SK-N-SH (cell line): Measurements from ENCODE around the gene AIF1L. TPM values are rescaled to one million over a fixed set of nuclear protein-coding genes. Genes with fewer than 3 reads are reported as not detected.

Source experiments
- CTCF ChIA-PET: fragments of 300-600, 350-600 bp; formaldehyde crosslinking; extraction: SDS; loops from one replicate; lab custom pipeline; 2021; lab: Yijun Ruan, JAX
- POLR2A ChIA-PET: fragments of 350-600 bp; sonication (Branson Sonifier 250); formaldehyde crosslinking; extraction: SDS; loops from one replicate; lab custom pipeline; 2020; ENCODE audit warnings: antibody characterized with exemption, inconsistent platforms; lab: Yijun Ruan, JAX
- DNase-seq: peaks from one replicate; pipeline ENCODE4 v3.0.0; 2012
- H2AFZ ChIP-seq: fragments of 200-600 bp; sonication (generic); 2 replicates; pipeline ENCODE4 v1.8.1; 2016; ENCODE audit warnings: antibody characterized with exemption, mild to moderate bottlenecking, low read depth
- H3F3A ChIP-seq: fragments of 200-600 bp; sonication (generic); replicated peaks from 2 replicates; pipeline ENCODE3; 2016; ENCODE audit warnings: antibody characterized with exemption, mild to moderate bottlenecking; ENCODE audit not compliant: insufficient read depth
- H3K27ac ChIP-seq, 2 experiments: fragments of 200-500 bp in 1 of 2; fragments of 200-600 bp in 1 of 2; sonication (Bioruptor generic) in 1 of 2; sonication (generic), shearing (Covaris generic) in 1 of 2; 2 replicates each; pipeline versions ENCODE4 v1.5.1 to v1.6.1; 2014 to 2016; ENCODE audit warnings: low read depth in 2 of 2, inconsistent platforms in 1 of 2, low read length in 1 of 2, mild to moderate bottlenecking in 1 of 2, mixed read lengths in 1 of 2
- H3K27me3 ChIP-seq: fragments of 200-600 bp; sonication (generic), shearing (Covaris generic); 2 replicates; pipeline ENCODE4 v1.6.1; 2016; ENCODE audit warnings: mixed run types; ENCODE audit not compliant: insufficient read depth
- H3K36me3 ChIP-seq, 2 experiments: fragments of 200-500 bp in 1 of 2; fragments of 200-600 bp in 1 of 2; sonication (Bioruptor generic) in 1 of 2; sonication (generic) in 1 of 2; replicated peaks in 1 of 2; 2 replicates each; pipeline versions ENCODE3 to v1.5.1; 2014 to 2016; ENCODE audit warnings: low read length in 1 of 2, mild to moderate bottlenecking in 1 of 2; ENCODE audit not compliant: insufficient read depth in 2 of 2, control insufficient read depth in 1 of 2
- H3K4me1 ChIP-seq, 2 experiments: fragments of 200-500 bp in 1 of 2; fragments of 200-600 bp in 1 of 2; sonication (Bioruptor generic) in 1 of 2; sonication (generic), shearing (Covaris generic) in 1 of 2; 2 replicates each; pipeline versions ENCODE4 v1.5.1 to v1.6.1; 2014 to 2016; ENCODE audit warnings: low read depth in 1 of 2, low read length in 1 of 2, mixed run types in 1 of 2; ENCODE audit not compliant: insufficient read depth in 2 of 2, control insufficient read depth in 1 of 2
- H3K4me2 ChIP-seq: fragments of 200-600 bp; sonication (generic), shearing (Covaris generic); 2 replicates; pipeline ENCODE4 v1.6.1; 2017; ENCODE audit warnings: mixed run types
- H3K4me3 ChIP-seq, 2 experiments: fragments of 200-500 bp in 1 of 2; fragments of 200-600 bp in 1 of 2; sonication (Bioruptor generic) in 1 of 2; sonication (generic), shearing (Covaris generic) in 1 of 2; 2 replicates each; pipeline versions ENCODE4 v1.5.1 to v1.8.1; 2014 to 2016; ENCODE audit warnings: low read depth in 2 of 2, inconsistent platforms in 1 of 2, low read length in 1 of 2, mild to moderate bottlenecking in 1 of 2, mixed read lengths in 1 of 2, moderate library complexity in 1 of 2
- H3K79me2 ChIP-seq: fragments of 200-600 bp; sonication (generic); 2 replicates; pipeline ENCODE4 v1.8.1; 2017; ENCODE audit warnings: mild to moderate bottlenecking; ENCODE audit not compliant: insufficient read depth
- H3K9ac ChIP-seq: fragments of 200-600 bp; sonication (generic); 2 replicates; pipeline ENCODE4 v1.6.1; 2017; ENCODE audit warnings: mixed run types
- H3K9me2 ChIP-seq: fragments of 200-600 bp; sonication (generic); 2 replicates; pipeline ENCODE4 v1.6.1; 2017; ENCODE audit warnings: mixed run types
- H3K9me3 ChIP-seq: fragments of 200-600 bp; sonication (generic); 2 replicates; pipeline ENCODE4 v1.6.1; 2017; ENCODE audit warnings: mixed run types, mild to moderate bottlenecking, moderate library complexity
- H4K20me1 ChIP-seq: fragments of 200-600 bp; sonication (generic); 2 replicates; pipeline ENCODE4 v1.6.1; 2017; ENCODE audit warnings: mild to moderate bottlenecking, mixed run types; ENCODE audit not compliant: insufficient read depth
- ELF1 ChIP-seq: IDR thresholded peaks from 2 replicates; pipeline ENCODE4 v1.4.0; 2012
- FOSL2 ChIP-seq: IDR thresholded peaks from 2 replicates; pipeline ENCODE4 v1.4.0; 2012; ENCODE audit warnings: low read depth, mild to moderate bottlenecking, moderate library complexity, borderline replicate concordance
- FOXJ3 ChIP-seq: sonication (generic); formaldehyde crosslinking; IDR thresholded peaks from 2 replicates; pipeline ENCODE4 v1.5.1; 2020; ENCODE audit warnings: mild to moderate bottlenecking, missing genetic modification reagents
- POLR2AphosphoS5 ChIP-seq: IDR thresholded peaks from 2 replicates; pipeline ENCODE4 v1.6.1; 2012; ENCODE audit warnings: low read depth, low read length
- RAD21 ChIP-seq: IDR thresholded peaks from 2 replicates; pipeline ENCODE4 v1.6.1; 2012; ENCODE audit warnings: mild to moderate bottlenecking, low read length
- REST ChIP-seq: IDR thresholded peaks from 2 replicates; pipeline ENCODE4 v1.6.1; 2012; ENCODE audit warnings: mild to moderate bottlenecking, low read depth, low read length, moderate library complexity
- RFX5 ChIP-seq: IDR thresholded peaks from 2 replicates; pipeline ENCODE4 v1.6.1; 2012; ENCODE audit warnings: mild to moderate bottlenecking, improper control_type of control experiment, low read length
- SMC3 ChIP-seq: IDR thresholded peaks from 2 replicates; pipeline ENCODE4 v1.6.1; 2012; ENCODE audit warnings: low read depth, low read length, improper control_type of control experiment
- TCF12 ChIP-seq: IDR thresholded peaks from 2 replicates; pipeline ENCODE4 v1.4.0; 2012
- WGBS: methylation state at CpG from one replicate; pipeline ENCODE4 v1.1.6; 2017; ENCODE audit warnings: low lambda C conversion rate; 5-methylcytosine and 5-hydroxymethylcytosine counted together
- polyA plus RNA-seq, 3 experiments: library from polyadenylated mRNA; depleted of rRNA; stranded (reverse); fragments of >200 nt; gene quantifications; 2 replicates each; pipeline ENCODE4 v1.2.3, GENCODE V29; 2012

Gene AIF1L
- polyA plus RNA-seq, 1 of the 3 experiments (the other 2 are of a cell fraction) = 0.26 TPM

- Histone ChIP-seq H3K79me2 (no peaks in the 10 kb centered on the region), H3F3A (peaks cover 7% of the 10 kb centered on the region), H3K4me2 (no peak overlapping the region), H4K20me1 (no peaks in the 10 kb centered on the region), H3K9me3 (no peaks in the 10 kb centered on the region), H3K9me2 (no peaks in the 10 kb centered on the region), H2AFZ (no peak overlapping the region), H3K9ac (no peak overlapping the region), H3K4me3 (no peak overlapping the region), H3K27ac (no peak overlapping the region), H3K4me1 (no peaks in the 10 kb centered on the region), H3K36me3 (peaks cover 69 to 84% of the 10 kb centered on the region in 2 experiments), H3K27me3 (no peaks in the 10 kb centered on the region)
- 100% methylated on average over 4 of the region's 4 CpGs for WGBS
- no peak for DNase-seq
- CTCF ChIA-PET = interaction anchor here (1.3 to 1.4 kb wide), 2 partner anchors 89 to 190 kb away, joined by 3 to 4 read pairs; no protein-coding TSS in a partner anchor
- TF ChIP-seq REST (no peak), FOXJ3 (CRISPR knock-in tag) (no peak), SMC3 (no peak), POLR2AphosphoS5 (no peak), RFX5 (no peak), ELF1 (no peak), FOSL2 (no peak)
- POLR2A ChIA-PET = no interaction called here
Observed at GRCh38 chr9:131146186-131146585, 49.9 kb downstream of the AIF1L start.

GRCh38 chr9:131148276-131148675 is 51.9 kb downstream of the AIF1L start:
- H3K4me1 ChIP-seq = no peaks in the 10 kb centered on the region
- H3K36me3 ChIP-seq = peaks cover 76 to 88% of the 10 kb centered on the region in 2 experiments
- CTCF ChIA-PET = interaction anchor here (1.0 kb wide), 2 partner anchors 29 to 188 kb away, joined by 3 to 4 read pairs; no protein-coding TSS in a partner anchor

More at GRCh38 chr9:131148276-131148675, 51.9 kb downstream of the AIF1L start:
- H3K4me2 ChIP-seq = no peak overlapping the region
- H3K27me3 ChIP-seq = no peaks in the 10 kb centered on the region
- H3K79me2 ChIP-seq = no peaks in the 10 kb centered on the region
- WGBS = 95% methylated on average over 3 of the region's 3 CpGs
- H2AFZ ChIP-seq = no peak overlapping the region
- H3K9me3 ChIP-seq = no peaks in the 10 kb centered on the region
- H3K9ac ChIP-seq = no peak overlapping the region
- no peaks in the 10 kb centered on the region for H4K20me1 ChIP-seq
- POLR2A ChIA-PET = no interaction called here
- peaks cover 11% of the 10 kb centered on the region for H3F3A ChIP-seq
- no peaks in the 10 kb centered on the region for H3K9me2 ChIP-seq
- no peak overlapping the region for H3K4me3 ChIP-seq
- no peak for TF ChIP-seq RAD21
- TF ChIP-seq TCF12 = no peak
- TF ChIP-seq ELF1 = no peak
- TF ChIP-seq, all 33 proteins: peak for 0
- H3K27ac ChIP-seq = no peak overlapping the region
- DNase-seq = no peak
